CD4-positive, alpha-beta T cell treated with Interleukin-17A for 1 hour (primary cell): ENCODE measurements around the gene TRIM40.
"Not testable (repeated sequence)": the region's sequence is repeated elsewhere in the genome, so short reads cannot be mapped to it uniquely, and the experiment has no call there.

Experiments used
- DNase-seq: peaks from one replicate; pipeline ENCODE4 v3.0.0-alpha.2; 2020

TRIM40 gene

DNA sequence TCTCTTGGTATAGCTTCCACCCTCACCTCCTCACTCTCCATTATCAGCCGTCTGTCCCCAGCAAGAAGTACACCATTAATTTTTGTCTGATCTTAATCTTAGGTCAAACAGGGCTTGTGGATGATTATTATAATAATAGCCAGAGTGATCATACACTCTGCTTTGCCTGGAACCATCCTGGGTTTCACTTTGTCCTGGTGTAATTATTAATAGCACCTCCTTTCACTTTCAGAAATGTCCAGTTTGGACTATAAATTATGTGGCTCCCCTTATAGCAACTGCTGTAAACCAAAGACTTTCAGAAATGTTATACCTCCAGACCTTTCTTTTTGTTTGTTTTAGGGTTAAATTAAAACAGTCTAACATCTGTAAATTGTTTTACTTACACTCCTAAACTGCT, 22.1 kb upstream of the TRIM40 start:
- no peak for DNase-seq

DNA sequence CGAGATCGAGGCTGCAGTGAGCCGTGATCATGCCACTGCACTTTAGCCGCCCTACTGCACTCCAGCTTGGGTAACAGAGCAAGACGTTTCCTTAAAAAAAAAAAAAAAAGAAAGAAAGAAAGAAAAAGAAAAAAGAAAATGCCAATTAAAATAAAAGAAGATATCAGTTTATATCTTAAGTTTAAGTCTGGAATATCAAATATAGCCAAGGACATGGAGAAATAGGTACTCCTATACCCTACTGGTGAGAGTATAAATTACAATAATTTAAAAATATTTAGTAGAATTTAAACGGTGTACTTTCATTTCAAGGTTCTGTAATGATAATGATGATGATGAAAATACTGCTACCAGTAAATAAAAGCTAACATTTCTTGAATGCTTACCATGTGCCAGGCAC, 19.2 kb upstream of the TRIM40 start:
- DNase-seq: no peak

DNA sequence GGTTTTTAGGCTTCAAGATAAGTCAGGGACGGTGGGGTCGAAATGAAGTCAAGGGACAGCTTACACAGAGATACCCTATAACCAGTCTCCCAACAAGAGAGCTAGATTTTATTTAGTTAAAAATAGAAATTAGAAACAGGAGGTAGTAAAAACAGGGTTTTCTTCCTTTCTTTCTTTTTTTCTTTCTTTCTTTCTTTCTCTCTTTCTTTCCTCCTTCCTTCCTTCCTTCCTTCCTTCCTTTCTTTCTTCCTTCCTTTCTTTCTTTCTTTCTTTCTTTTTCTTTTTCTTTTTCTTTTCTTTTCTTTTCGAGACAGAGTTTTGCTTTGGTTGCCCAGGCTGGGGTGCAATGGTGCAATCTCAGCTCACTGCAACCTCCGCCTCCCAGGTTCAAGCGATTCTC, 17.2 kb upstream of the TRIM40 start:
- not testable (repeated sequence) for DNase-seq

DNA sequence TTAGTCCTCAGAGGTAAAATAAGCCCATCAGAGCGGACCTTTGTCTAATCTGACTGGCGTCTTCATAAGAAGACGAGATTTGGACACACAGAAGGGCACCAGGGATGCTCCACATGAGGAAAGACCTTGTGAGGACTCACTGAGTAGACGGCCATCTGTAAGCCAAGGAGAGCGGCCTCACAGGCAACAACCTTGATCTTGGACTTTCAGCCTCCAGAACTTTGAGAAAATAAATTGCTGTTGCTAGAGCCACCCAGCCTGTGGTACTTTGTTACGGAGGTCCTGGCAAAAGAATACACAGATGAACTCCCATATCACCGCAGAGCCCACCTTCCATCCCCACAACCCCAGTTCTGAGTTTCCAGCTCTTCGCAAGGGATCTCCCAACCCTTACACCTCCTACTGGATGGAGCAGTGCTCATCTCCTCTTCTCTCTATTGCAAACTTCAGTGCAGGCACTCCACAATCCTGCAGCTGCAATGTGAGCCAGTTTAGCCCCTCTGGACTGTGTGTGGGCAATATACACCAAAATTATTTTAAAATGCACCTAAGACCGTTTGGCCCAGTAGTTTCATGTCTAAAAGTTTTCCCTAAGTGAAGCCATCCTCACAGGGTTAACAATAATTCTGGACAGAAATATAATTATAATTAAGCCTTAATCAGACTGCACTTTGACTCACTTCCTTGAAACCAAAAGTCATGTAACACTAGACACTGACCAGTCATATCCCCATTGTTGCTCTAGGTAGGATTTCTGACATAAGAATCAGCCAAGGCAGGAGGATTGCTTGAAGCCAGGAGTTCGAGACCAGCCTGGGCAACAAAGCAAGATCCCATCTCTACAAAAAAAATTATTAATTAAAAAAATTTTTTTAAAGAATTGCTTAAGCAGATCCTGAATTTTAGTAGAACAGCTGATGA, 14.2 kb upstream of the TRIM40 start:
- no peak for DNase-seq

DNA sequence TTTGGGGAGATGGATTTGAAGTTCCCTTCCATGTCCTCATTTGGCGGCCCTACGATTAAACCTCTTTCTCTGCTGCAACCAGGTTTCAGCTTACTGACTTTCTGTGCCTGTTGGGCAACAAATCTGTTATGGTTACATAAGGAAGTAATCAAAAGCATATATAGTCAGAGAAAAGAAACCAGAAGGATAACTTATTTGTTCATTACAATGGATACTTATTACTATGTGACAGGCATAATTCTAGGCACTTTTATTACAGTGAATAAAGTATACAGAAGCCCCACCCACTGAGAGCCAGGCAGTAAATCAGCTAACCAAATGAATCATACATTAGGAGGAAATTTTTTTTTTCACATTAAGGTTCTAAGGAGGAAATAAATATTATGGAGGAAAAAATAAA, 13.4 kb upstream of the TRIM40 start:
- no peak for DNase-seq

DNA sequence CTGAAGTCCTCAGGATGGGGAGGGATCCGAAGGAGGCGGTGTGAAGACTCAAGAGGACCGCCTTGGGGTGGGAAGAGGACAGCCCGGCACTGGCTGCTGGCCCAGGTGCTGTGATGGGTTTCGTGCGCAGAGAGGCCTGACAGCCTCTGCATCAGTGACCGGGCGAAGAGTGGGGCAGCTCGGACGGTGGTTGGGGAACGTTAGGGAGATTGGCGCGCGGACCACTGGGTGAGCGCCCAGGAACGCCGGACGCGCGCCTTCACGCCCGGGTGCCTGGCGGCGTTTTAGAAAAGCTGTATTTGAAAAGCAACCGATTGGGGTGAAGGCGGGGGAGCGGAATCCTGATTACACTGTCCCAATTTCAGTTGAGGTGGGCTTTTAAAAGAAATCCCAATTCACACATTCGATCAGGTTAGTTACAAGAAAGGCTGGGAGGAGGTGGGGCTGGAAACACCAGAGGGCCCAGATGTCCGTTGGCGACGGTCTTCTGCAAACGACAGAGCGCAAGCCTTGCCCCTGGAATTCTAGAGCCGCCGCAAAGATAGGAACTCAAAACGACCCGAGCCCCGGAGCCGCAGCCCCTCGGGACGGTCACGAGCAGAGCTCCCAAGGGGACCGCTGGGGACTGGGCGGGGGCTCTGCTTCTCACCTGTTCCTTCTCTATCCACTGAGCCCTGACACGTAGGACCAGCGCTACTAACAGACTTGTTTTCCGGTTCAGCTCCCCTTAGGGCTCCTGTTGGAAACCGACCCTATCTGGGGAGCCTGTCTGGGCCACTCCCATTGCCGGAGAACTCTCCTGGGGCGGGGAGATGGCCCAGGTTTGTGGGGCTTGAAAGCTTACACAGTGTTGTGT, 8.5 kb upstream of the TRIM40 start:
- no peak for DNase-seq

DNA sequence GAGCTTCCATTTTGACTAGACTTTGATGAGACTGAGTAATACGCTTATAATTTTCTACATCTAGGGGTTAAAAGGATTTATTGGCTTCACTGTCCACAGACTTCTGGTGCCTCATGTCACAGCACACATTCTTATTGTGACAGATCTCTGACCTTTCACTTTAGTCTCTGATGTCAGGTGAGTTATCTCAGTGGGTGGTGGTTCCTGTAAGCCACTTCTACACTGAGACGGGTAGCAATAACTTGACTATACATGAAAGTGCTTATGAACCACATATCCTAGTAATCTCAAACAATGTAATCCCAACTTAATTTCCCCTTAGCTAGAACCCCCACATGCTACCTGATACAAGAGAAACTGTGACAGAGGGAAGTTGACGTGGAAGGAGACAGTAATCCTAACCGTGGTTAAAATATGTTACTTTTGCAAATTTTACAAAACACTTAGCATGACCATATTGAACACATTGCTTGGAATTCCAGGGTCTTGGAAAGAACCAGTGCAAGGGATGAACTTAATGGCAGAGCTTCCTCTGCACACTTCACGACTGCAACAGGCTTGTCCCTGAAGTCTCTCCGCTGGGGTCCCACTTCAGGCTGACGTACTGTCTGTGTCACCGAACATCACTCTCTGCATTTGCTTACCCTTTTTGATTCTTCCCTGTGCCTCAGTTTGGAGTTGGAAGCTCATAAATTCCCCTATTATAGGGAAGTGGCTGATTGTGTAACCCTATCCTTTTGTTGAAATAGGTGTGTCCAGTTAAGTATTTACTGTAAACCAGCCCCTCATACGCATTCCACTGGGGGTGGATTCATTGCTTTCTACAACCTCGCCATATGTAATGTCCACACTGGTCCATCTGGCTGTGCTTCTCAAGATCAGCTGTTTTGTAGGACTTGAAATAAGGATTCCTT, 6.4 kb upstream of the TRIM40 start:
- DNase-seq: no peak

DNA sequence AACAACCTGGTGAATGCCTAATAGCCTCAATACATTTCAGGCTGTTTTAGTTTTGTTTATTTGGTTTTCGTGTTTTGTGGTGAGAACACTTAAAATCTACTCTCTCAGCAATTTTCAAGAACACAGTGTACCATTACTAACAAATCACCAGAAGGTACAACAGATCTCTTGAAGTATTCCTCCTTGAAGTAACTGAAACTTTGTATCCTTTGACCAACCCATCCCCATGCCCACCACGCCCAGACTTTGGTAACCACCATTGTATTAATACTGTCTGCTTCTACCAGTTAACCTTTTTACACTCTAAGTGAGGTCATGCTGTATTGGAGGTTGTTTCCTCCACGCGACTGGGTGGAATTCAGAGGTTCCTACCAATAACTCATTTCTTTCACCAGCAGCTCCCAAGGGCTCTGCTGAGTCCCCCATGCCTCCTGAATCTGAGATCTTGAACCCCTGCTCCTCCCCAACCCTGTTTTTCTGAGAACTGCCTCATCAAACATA, 5.7 kb upstream of the TRIM40 start:
- no peak for DNase-seq

DNA sequence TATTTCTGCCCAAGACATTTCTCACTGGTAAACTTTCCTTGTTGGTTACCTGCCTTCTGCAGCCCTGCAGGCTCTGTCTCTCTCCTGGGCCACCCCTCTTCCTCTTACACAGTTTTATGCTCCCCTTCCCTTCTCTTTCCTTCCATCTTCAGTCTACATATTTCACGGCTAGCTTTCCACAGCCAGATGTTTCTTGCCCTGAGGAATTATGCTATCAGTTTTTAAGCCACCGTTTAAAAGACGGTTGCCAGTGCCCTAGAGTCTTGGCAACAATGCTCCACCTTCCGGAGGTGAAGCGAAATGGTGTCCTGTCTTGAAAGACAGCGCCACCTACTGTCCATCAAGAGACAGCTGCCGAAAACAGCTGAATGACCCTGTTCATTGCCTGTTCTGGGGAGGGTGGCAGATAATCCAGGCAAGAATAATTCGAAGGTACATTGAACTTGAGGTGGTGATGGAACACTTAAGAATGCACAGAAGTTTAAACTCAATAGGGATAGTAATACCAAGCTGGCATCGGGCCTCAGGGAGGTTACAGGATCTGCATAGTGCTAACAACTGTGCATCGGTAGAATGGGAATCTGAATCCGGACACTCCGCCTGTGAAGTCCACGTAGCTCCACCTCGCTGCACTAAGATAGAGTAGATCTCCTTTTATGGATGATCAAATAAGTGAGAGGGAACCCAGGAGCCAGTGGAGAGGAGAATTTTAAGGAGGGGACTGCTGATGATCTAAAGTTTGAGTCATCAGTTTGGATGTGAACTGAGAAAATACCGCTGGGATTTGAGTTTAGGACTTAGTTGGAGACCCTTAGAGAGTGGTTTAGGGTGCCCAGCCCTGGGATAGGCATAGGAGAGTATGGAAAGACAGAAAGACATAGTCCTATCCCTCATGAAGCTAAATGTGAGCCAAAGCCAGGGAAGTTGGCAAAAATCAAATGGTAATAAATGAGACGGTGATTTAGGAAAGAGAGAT, 4.8 kb upstream of the TRIM40 start:
- peak; percentile 87 for DNase-seq

DNA sequence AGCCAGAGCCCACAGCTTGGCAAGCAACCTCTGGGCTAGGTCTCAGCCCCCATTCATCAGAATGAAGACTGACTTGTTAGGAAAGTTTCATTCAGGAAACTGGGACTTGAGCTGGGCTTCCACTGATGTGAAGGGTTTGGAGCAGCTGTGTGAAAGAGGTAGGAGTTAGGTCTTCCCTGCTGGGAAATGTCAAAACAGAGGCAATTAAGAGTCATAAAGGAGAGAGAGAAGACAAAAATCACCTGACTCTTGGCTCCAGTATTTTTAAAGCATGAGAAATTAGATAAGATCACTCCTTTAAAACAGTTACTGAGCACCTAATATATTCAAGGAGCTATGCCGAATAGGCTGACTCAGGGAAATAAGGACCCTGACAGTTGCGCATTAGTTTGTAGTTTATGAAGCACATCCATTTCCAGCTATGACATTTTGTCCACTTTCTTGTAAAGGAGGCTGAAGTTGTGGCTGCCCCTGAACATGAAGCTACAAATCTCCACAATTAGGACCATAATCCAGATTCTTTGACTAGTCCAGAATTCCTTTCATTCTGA, 3.9 kb upstream of the TRIM40 start:
- DNase-seq: no peak

DNA sequence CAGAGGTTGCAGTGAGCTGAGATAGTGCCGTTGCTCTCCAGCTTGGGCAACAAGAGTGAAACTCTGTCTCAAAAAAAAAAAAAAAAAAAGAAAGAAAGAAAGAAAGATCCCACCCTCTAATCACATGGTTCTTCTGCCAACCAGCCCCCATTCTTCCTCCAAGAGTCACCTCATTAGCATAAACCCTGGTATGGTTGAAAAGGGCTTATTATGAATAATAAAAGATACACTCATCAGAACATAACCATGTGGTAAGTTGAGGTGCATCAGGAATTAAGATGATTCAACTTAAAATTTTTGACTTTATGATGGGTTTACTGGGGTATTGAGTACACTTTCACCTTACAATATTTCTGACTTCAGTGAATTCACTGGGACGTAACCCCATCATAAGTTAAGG, 793 bp upstream of the TRIM40 start:
- no peak for DNase-seq

DNA sequence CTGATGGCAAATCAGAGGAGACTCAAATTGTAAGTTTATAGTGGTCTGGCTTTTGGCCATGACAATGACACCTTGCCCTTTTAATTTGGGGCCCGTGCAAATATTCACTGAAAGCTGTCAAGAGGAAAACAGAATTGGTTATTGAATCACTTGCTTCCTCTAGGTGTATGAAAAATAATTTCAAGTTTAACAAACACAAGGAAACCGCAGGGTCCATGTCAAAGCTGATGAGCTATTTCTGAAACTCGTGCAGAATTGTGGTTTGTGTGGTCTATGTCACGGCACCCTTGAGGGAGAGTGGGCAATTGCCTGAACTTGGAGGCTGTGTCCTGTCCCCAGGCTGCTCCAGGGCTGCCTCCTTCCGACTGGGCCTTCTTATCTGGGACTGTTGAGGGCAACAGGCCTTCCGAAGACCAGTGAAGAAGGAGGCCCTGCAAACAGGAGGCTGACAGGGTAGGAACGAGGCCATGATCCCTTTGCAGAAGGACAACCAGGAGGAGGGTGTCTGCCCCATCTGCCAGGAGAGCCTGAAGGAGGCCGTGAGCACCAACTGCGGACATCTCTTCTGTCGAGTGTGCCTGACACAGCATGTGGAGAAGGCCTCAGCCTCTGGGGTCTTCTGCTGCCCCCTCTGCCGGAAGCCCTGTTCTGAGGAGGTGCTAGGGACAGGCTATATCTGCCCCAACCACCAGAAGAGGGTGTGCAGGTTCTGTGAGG, 788 bp downstream of the TRIM40 start:
- no peak for DNase-seq

DNA sequence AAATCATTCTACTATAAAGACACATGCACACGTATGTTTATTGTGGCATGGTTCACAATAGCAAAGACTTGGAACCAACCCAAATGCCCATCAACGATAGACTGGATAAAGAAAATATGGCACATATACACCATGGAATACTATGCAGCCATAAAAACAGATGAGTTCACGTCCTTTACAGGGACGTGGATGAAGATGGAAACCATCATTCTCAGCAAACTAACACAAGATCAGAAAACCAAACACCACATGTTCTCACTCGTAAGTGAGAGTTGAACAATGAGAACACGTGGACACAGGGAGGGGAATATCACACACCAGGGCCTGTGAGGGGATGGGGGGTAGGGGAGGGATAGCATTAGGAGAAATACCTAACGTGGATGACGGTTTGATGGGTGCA, 4.3 kb downstream of the TRIM40 start:
- DNase-seq: not testable (repeated sequence)

DNA sequence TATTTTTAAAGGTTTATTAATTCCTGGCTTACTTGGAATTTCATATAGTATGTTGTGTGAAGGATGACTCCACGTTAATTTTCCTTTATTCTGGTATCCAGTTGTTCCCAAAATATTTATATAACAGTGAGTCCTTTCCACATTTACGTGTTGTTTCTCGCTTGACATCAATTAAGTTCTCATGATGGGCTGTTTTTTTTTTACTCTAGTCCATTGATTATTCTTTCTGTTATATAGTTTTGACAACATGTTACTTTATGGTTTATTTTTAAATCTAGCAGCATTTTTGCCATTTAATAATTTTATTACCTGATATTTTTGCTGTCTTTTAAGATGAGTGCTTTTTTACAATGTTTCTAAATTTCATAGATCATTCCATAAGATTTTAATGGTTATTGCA, 6.7 kb downstream of the TRIM40 start:
- DNase-seq: no peak

DNA sequence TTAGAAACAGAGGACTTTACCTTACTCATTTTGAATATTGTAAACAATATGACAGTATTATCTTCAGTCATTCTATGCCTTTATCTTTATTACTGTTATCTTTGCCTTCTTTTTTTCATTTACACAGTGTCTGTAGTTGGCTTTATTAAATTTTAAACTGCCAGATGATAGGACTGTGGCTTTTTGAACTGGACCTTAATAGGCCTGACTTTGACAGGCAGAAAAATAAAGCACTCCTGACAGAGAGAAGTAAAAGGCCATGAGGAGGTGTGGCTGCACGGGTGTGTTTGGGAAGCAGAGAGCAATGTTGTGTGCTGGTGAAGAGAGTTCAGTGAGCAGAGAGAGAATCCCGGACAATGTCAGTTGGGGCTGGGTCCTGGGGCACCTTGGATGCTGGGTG, 7.8 kb downstream of the TRIM40 start:
- DNase-seq: no peak

DNA sequence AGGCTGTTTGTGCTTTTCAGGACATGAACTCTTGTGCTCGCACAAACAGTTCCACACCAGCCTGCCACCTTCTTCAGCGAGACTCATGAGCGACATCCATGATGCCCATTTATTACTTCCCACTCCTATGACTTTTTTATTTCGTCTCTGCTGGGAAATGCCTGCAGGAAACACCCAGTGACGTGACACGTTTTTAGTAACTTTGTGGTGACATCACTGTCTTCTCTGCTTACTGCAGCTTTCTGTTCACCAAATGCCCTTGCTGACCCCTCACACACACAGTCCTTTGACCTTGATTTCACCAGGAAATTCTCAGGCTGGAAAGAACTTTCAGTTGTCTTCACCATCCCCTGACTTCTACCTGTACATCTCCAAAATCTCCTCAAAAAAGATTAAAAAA, 8.9 kb downstream of the TRIM40 start:
- no peak for DNase-seq

DNA sequence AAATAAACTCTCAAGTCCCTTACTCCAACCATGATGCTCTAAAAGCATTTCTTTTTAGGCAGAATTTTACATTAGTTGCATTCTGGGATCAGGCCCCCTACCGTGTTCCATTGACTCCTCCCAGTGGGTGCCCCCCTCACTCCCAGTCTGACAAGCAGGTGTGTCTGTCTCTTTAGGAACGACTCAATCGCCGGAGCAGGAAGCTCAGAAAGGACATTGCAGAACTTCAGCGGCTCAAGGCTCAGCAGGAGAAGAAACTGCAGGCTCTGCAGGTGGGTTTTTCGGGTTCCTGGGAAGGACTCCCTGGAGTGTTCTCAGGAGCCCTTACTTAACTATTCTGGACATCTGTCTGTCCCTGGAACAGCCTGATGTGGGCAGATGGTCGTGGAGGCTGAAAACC, 9.9 kb downstream of the TRIM40 start:
- no peak for DNase-seq

DNA sequence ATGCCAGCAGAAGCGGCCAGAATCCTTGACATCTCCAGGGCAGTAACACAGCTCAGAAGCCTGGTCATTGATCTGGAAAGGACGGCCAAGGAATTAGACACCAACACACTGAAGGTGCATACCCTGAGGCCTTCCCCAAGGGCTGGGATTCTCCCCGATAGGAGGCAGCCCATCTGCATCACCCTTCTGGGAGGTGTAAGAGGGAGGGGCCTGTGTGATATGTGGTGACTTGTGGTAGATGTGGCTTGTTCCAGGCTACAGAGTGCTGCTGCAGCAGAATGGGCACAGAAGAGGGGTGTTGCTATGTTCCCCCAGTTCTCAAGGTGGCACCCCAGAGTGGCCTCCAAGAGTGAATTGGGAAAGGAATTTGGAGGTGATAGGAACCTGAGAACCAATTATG, 11.2 kb downstream of the TRIM40 start:
- no peak for DNase-seq

DNA sequence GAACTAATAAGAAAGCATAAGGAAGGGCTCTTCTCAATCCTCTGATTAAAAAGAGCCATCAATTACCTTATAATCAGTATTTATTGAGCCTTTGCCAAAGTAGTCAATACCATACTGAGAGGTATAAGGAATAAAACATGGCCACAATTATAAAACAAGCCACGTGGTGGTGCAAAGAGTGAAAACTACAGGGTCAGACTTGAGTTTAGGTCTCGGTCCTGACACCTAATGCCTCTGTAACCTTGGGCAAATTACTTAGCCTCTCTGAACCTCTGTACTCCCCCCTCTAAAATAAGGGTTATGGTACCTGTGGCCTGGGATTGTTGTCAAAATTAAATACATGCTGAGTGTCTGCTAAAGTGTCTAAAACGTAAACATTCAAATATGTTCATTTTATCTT, 13.3 kb downstream of the TRIM40 start:
- no peak for DNase-seq

DNA sequence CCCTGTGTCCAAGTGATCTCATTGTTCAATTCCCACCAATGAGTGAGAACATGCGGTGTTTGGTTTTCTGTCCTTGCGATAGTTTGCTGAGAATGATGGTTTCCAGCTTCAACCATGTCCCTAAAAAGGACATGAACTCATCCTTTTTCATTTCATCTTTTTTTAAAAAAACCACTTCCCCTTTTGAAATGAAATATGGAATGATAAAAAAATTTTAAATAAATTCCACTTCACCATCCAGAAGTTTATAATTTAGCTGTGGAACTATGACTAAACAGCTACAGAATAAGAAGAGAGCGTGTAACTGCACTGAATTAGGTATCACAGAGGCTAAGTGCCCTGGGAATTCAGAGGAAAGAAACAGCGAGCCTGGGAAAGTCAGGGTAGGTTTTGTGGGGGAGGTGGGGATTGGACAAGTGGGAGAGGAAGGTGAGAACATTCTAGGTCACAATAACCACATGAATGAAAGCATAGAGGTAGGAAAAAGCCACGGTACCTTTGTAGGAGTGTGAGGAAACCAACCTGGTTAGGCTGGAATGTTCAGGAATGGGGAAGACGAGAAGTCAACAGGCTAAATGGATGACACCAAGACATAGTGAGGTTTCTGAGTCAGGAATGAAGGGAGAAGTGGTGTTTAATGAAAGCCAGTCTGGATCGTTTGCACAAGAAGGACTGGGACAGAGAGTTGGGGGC, 14.1 kb downstream of the TRIM40 start:
- no peak for DNase-seq
